DND-41 (cell line): Measurements from ENCODE around the gene COPRS.
"Not testable (repeated sequence)": the region's sequence is repeated elsewhere in the genome, so short reads cannot be mapped to it uniquely, and the experiment has no call there.

Experiments used
- ATAC-seq: fragments of 200-7000 bp; cut with Tn5 transposase; 3 replicates; pipeline ENCODE4 v1.9.1; 2021; ENCODE audit warnings: low read depth; ENCODE audit not compliant: insufficient read depth
- DNase-seq: peaks from one replicate; pipeline ENCODE4 v3.0.0-alpha.2; 2020
- H2AFZ ChIP-seq: 2 replicates; pipeline ENCODE4 v1.6.0; 2012; ENCODE audit warnings: low read depth, low read length
- H3K27ac ChIP-seq: 2 replicates; pipeline ENCODE4 v1.5.1; 2012; ENCODE audit warnings: low read length, inconsistent platforms
- H3K27me3 ChIP-seq: fragments of 200-600 bp; sonication (generic); 2 replicates; pipeline ENCODE4 v1.6.0; 2012; ENCODE audit warnings: low read length, mild to moderate bottlenecking, inconsistent platforms; ENCODE audit not compliant: insufficient read depth, poor library complexity
- H3K36me3 ChIP-seq: 2 replicates; pipeline ENCODE4 v1.5.1; 2012; ENCODE audit warnings: low read length, inconsistent platforms; ENCODE audit not compliant: insufficient read depth
- H3K4me1 ChIP-seq: 2 replicates; pipeline ENCODE4 v1.5.1; 2012; ENCODE audit warnings: mild to moderate bottlenecking, low read length; ENCODE audit not compliant: insufficient read depth
- H3K4me2 ChIP-seq: 2 replicates; pipeline ENCODE4 v1.6.0; 2012; ENCODE audit warnings: mild to moderate bottlenecking, moderate library complexity, low read length, inconsistent platforms; ENCODE audit not compliant: insufficient read depth
- H3K4me3 ChIP-seq, 2 experiments: fragments of 200-600 bp in 1 of 2; shearing (Covaris generic) in 1 of 2; 2 replicates each; pipeline ENCODE4 v1.5.1; 2012 to 2016; ENCODE audit warnings: inconsistent platforms in 2 of 2, low read length in 2 of 2, mild to moderate bottlenecking in 2 of 2, low read depth in 1 of 2, moderate library complexity in 1 of 2
- H3K79me2 ChIP-seq: 2 replicates; pipeline ENCODE4 v1.6.0; 2012; ENCODE audit warnings: low read length, inconsistent platforms; ENCODE audit not compliant: insufficient read depth
- H3K9ac ChIP-seq: 2 replicates; pipeline ENCODE4 v1.6.0; 2012; ENCODE audit warnings: low read depth, mild to moderate bottlenecking, inconsistent platforms, low read length, moderate library complexity
- H3K9me3 ChIP-seq: 2 replicates; pipeline ENCODE4 v1.5.1; 2012; ENCODE audit warnings: low read length, moderate library complexity, mild to moderate bottlenecking, inconsistent platforms; ENCODE audit not compliant: insufficient read depth, severe bottlenecking
- H4K20me1 ChIP-seq: 2 replicates; pipeline ENCODE4 v1.6.0; 2012; ENCODE audit warnings: low read length; ENCODE audit not compliant: insufficient read depth
- EZH2 ChIP-seq: IDR thresholded peaks from 3 replicates; pipeline ENCODE4 v1.6.1; 2012; ENCODE audit warnings: borderline replicate concordance, low read depth, mild to moderate bottlenecking, moderate library complexity, low read length, inconsistent platforms; ENCODE audit not compliant: severe bottlenecking
- TF ChIP-seq, protein P1 (sequence below): IDR thresholded peaks from 2 replicates; pipeline ENCODE4 v1.5.1; 2012; ENCODE audit warnings: borderline replicate concordance, low read length, moderate library complexity, mild to moderate bottlenecking; ENCODE audit not compliant: poor library complexity, severe bottlenecking; ENCODE audit errors: extremely low read depth

The COPRS gene

DNA sequence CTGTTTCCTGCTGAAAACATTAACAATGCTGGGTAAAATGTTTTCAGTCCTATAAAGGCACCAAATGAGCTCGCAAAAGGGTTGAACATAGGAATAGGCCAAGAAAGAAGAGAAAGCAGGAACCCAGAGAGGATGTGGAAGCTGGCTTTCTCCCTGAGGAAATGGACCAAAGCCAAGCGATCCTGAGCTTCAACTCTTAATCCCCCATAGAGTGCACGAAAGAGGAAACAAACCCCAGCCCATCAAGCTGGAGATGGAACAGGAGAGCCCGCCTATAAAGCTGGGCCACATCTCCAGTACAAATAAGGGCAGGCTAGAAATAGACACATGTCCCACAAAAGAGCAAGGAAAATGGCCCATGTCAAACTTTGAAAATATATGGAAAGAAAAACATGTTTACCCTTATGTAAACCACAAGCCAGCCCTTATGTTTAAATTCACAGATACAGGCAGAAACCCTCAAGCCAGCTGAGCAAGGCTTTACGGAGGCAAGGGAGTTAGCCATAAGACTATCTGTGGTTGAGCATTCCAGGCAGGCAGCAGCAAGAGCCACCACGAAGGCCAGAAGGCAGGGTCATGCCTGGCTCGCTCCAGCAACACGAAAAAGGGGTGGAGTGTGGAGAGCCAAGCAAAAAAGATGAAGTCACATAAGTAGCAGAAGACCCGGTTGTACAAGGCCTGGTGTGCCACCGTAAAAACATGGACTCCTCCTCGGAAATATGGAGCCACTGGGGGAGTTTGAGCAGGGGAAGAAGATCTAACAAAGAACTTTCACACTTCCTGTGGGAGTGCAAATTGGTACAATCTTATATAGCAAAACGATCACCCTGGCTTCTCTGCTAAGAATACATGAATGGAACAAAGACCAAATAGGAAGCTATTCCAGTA lies 27.8 kb downstream of the COPRS start:
- Histone ChIP-seq H3K4me1 (no peaks in the 10 kb centered on the region), H3K27me3 (no peaks in the 10 kb centered on the region), H3K4me2 (no peak overlapping the region), H3K27ac (no peak overlapping the region), H3K4me3 (no peak overlapping the region), H4K20me1 (no peaks in the 10 kb centered on the region), H3K9ac (no peak overlapping the region), H3K9me3 (no peaks in the 10 kb centered on the region), H3K79me2 (no peaks in the 10 kb centered on the region), H2AFZ (no peak overlapping the region), H3K36me3 (no peaks in the 10 kb centered on the region)
- DNase-seq (no peak), ATAC-seq (no peak)
- TF ChIP-seq, protein P1, sequence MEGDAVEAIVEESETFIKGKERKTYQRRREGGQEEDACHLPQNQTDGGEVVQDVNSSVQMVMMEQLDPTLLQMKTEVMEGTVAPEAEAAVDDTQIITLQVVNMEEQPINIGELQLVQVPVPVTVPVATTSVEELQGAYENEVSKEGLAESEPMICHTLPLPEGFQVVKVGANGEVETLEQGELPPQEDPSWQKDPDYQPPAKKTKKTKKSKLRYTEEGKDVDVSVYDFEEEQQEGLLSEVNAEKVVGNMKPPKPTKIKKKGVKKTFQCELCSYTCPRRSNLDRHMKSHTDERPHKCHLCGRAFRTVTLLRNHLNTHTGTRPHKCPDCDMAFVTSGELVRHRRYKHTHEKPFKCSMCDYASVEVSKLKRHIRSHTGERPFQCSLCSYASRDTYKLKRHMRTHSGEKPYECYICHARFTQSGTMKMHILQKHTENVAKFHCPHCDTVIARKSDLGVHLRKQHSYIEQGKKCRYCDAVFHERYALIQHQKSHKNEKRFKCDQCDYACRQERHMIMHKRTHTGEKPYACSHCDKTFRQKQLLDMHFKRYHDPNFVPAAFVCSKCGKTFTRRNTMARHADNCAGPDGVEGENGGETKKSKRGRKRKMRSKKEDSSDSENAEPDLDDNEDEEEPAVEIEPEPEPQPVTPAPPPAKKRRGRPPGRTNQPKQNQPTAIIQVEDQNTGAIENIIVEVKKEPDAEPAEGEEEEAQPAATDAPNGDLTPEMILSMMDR, result no peak
- TF ChIP-seq EZH2, result no peak

DNA sequence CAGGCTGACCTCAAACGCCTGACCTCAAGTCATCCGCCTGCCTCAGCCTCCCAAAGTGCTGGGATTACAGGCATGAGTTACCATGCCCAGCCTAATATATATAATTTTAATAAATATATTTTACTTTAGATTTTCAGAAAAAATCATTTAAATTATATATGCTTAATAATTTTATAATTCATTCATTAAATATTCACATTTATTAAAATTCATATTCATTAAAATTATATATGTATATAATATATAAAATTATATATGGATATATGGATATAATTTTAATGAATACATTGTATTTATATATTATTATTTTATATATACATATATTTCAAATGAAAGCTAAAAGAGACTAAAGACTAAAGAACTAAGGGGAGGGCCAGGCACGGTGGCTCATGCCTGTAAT lies 29.4 kb downstream of the COPRS start:
- Histone ChIP-seq H3K4me2 (no peak overlapping the region), H3K36me3 (no peaks in the 10 kb centered on the region), H3K27me3 (no peaks in the 10 kb centered on the region), H3K4me1 (no peaks in the 10 kb centered on the region), H3K9ac (no peak overlapping the region), H3K4me3 (no peak overlapping the region), H4K20me1 (no peaks in the 10 kb centered on the region), H2AFZ (no peak overlapping the region), H3K9me3 (no peaks in the 10 kb centered on the region), H3K27ac (no peak overlapping the region), H3K79me2 (no peaks in the 10 kb centered on the region)
- ATAC-seq, result no peak
- no peak for DNase-seq
- TF ChIP-seq, protein P1, result no peak
- TF ChIP-seq EZH2, result no peak

DNA sequence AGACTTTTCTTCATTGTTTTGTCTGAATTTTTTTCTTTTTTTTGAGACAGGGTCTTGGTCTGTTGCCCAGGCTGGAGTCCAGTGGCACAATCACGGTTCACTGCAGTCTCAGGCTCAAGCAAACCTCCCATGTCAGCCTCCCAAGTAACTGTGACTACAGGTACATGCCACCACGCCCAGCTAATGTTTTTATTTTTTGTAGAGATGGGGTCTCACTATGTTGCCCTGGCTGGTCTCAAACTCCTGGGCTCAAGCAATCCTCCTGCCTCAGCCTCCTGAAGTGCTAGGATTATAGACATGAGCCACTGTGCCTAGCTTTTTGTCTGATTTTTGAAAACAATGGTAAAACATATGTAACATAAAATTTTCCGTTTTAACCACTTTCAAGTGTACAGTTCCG lies 30.1 kb downstream of the COPRS start:
- H3K4me1 ChIP-seq, H3K9me3 ChIP-seq, DNase-seq, H3K36me3 ChIP-seq, H3K4me2 ChIP-seq, H3K79me2 ChIP-seq, ATAC-seq, H2AFZ ChIP-seq, H3K27me3 ChIP-seq, H3K9ac ChIP-seq, H3K4me3 ChIP-seq, H4K20me1 ChIP-seq, H3K27ac ChIP-seq: not testable (repeated sequence)

DNA sequence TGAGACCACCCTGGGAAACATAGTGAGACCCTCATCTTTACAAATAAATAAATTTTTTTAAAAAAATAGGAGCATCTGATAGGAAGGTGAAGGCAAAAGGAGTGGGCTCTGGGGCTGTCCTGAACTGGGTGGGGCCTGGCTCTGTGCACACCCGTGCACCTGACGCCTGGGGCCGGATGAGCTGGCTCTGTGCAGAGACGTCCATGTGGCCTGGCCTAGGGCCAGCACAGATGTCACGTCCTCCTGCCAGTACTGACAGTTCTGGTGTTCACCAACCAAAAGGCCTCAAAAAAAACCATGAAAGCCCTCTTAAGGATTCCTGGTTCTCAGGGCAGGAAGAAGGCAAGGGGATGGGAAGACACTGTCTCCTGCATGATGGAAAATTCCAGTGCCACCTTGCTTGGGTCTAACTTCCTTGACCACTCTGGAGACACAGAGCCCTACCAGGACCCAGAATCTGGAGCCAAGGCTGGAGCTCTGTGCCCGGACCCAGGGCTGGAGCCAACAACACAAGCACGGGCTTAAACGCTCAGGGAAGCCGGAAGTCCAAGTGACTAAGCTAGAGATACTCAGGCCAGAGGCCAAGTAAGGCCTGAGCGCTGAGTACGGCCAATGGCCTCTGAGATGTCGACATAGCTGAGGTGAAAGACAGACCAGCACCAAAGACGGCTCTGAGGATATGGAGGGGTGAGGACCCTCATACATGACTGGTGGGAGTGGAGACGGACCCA lies 32.9 kb downstream of the COPRS start:
- no peak for ATAC-seq
- no peak overlapping the region for H3K4me3 ChIP-seq
- H3K36me3 ChIP-seq, result no peaks in the 10 kb centered on the region
- no peak for DNase-seq
- H3K4me2 ChIP-seq, result no peak overlapping the region
- no peaks in the 10 kb centered on the region for H3K4me1 ChIP-seq
- H4K20me1 ChIP-seq, result no peaks in the 10 kb centered on the region
- no peak overlapping the region for H3K27ac ChIP-seq
- H3K79me2 ChIP-seq, result no peaks in the 10 kb centered on the region
- no peaks in the 10 kb centered on the region for H3K9me3 ChIP-seq
- H3K27me3 ChIP-seq, result no peaks in the 10 kb centered on the region
- H3K9ac ChIP-seq, result no peak overlapping the region
- no peak overlapping the region for H2AFZ ChIP-seq
- TF ChIP-seq, protein P1, result no peak
- TF ChIP-seq EZH2, result no peak
